GM19324 (cell line): ENCODE results near the gene SCRT2.
A peak's percentile ranks its signal among the peaks of the same experiment; 100 is the strongest.
"Not testable (repeated sequence)": the region's sequence is repeated elsewhere in the genome, so short reads cannot be mapped to it uniquely, and the experiment has no call there.

Source experiments
- ATAC-seq: cut with Tn5 transposase; IDR thresholded peaks from one replicate; pipeline ENCODE4 v1.9.1; 2021; ENCODE audit warnings: mild to moderate bottlenecking, moderate library complexity; ENCODE audit not compliant: unreplicated experiment, low FRiP score

The SCRT2 gene

DNA sequence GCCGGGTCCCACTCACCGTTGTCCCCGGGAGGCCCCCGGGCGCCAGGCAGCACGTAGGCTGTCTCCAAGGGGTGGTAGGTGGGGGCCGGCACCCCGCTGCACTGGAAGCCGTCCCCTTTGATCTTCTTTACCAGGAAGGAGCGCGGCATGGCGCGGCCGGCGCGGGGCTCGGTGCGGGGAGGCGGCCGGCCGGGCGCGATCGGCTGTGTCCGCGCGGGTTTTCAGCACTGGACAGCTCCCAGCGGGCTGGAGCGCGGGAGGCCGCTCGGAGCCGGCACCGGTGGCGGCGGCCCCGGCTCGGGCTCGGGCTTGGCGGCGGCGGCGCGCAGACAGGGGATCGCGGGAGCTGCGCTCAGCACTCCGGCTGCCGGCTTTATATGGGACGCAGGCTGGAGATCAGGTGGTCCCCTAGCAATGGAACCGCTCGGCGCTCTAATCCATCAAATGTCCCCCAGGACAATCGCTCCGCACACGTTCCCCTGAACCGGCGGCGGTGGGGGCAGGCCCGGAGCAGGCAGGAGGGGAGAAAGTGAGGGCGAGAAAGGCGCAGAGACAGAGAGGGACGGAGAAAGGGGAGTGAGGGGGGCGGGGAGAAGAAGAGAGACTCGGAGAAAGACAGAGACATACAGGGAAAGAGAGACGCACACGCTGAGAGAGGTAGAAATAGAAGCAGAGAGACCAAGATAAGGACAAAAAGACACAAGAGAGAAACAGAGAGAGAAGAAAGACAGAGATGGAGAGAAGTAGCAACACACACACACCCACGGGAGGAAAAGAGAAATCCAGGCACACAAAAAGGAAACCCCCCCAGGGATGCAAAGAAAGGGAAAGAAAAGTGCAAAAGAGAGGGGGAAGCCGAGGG, at the start of gene SCRT2:
Gene SCRT2, minus strand, starts transcription at position 350 of the 862 bp plus-strand sequence. Its CDS starts 201 bp downstream, at position 149.
- peak; percentile 52 for ATAC-seq

DNA sequence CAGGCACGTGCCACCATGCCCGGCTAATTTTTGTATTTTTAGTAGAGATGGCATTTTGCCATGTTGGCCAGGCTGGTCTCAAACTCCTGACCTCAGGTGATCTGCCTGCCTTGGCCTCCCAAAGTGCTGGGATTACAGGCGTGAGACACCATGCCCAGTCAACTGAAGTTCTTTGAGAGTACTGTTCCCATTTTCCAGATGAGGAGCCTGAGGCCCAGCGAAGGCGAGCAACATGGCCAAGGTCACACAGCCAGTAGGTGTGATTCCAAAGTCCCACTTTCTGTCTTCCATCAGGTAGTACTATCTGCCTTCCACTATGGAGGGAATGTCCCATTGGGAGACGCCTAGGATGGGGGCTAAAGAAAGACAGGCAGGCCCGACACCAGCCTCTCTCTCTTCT, 49.2 kb upstream of the SCRT2 start:
- not testable (repeated sequence) for ATAC-seq

DNA sequence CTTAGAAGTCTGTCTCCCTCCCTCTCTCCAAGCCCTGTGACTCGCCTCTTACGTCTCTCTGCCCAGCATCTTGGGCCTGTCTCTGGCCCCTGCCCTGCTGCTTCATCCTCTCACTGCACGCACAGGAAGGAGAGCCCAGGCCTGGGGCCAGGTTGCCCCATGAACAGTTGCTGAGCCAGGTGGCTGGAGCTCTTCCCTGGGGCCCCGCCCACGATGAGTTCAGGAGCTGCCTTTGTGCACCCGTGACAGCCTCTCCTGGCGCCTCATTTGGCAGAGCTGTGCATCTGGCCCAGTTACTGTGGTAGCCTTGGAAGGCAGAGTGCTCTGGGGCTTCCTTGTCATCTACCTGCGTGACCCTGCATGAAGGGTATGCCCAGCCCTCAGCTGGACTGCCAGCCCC, 48.2 kb upstream of the SCRT2 start:
- no peak for ATAC-seq

DNA sequence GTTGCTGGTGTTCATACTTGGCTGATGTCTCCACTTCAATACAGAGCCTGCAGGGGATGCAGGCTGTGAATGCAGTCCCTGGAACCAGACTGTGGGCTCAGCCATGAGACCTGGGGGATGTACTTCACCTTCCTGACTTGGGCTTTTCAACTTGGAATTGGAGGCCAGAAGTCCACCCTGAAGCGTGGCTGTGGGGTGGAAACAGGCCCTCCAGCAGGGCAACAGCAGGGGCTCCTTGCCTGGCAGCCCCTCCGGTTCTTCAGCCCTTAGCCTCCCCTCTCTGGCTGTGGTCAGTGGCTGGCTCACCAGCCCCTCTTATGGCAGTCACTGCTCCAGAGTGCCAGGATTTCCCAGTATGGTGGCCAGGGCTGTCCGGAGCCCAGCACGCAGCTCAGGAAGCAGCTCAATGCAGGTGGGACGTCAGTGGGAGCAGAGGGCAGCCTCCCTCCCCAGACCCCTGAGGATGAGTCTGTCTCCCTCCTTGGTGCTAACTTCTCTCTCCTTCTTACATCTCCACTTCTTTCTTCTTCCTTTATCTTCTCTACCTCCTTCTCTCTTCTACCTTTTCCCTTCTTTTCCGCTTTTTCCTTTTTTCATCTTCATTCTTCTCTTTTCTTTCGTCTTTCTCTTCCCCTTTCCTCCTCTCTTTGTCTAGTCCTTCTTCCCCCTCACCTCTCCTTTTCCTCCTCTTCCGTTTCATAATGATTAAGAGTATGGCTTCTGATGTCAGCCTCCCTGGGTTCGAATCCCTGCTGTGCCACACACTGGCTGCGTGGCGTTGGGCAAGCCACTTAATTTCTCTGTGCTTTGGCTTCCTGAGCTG, 47.4 kb upstream of the SCRT2 start:
- no peak for ATAC-seq

DNA sequence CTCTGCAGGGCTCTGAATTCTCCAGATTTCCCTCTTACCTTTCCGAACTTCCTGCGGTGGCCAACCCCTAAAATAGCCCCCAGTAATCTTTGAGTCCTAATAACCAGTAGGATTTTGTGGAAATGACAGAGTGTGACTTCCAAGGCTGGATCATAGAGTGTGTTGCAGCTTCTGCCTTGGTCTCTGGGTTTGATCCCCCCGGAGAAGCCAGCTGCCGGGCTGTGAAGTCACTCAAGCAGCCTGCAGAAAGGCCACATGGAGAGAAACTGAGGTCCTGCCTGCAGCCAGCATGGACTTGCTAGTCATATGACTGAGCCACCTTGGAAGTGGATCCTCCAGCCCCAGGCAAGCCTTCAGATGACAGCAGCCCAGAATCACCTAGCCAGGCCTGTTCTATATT, 46.3 kb upstream of the SCRT2 start:
- ATAC-seq: no peak

DNA sequence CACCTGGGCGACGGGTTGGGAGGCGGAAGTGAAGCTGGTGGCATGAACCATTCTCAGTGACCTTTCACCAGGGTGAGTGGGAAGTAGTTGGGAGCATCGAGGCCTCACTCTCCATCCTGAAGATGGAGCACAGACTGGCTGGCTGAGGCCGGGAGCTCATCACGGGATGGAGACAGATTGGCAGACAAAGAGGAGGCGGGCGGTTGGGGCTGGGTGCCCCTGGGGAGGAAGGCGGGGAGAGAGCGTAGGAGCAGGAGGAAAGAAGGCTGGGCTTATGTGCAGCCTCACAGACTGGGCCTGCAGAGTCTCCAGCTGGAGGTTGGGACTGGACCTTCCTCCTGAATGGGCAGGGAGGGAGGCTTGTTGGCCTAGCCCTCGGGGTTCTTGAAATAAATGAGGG, 44.2 kb upstream of the SCRT2 start:
- no peak for ATAC-seq

DNA sequence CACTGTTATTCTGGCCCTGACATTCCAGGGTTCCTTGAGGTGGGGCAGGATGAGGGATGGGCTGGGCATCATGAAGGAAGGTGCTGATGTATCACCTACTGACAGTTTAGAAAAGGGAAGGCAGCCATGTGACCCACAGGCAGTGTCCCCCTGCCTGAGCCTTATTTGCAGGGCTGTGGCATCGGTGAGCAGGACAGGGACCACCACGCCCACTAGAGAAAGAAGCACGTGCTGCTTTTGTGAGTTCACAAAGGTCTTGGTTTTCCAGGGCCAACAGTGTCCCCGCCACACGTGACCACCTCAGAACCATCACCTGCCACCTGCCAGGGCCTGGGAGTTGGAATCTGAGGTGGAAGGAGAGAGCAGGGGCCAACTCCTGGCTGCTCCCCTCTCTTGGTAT, 43.5 kb upstream of the SCRT2 start:
- ATAC-seq: no peak

DNA sequence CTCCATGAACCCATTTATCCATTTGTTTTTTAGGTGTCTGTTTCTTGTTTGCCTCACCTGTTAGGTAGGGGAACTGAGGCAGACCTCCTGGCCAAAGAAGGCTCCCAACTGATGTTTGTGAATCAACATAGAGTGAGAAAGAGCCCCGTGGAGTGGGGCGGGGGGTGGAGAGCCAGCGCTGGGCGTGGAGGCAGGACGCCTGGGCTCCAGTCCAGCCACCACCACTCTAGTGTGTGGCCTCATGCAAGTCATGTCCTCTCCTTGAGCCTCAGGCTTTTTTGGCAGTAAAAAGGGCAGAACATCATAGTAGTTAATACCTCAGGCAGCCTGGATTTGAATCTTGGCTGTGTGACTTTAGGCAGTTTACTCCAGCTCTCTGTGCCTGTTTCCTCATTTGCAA, 42.2 kb upstream of the SCRT2 start:
- ATAC-seq: no peak

DNA sequence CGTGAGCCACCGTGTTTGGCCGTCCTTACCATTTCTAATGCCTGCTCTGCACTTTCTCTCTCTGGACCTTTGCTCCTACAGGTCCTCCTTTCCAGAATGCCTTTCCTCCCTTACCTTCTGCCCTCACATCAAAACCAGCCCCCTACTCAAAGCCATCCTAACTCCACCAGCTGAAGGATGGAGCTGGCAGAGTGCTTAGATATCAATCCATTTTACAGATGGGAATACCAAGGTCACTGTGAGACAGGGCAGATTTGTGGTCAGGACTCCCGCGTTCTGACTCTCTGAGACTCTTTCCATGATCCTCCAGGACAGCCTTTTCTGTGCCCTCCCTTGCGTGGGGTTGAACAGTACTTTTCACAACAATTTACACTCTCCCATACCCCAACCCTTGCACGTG, 41.7 kb upstream of the SCRT2 start:
- no peak for ATAC-seq

DNA sequence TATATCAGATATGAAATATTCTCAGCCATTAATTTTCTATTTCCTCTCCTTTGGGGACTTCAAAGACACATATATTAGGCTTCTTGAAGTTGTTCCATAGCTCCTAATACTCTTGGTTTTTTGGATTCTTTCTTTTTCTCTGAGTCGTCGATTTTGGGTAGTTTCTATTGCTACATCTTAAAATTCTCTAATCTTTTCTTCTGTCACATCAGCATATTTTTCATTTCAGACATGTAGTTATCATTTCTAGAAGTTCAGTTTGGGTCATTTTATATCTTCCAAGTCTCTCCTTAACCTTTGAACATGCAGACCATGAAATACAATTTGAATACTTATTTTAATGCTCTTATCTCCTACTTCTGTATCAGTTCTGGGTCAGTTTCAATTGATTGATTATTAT, 38.9 kb upstream of the SCRT2 start:
- no peak for ATAC-seq

DNA sequence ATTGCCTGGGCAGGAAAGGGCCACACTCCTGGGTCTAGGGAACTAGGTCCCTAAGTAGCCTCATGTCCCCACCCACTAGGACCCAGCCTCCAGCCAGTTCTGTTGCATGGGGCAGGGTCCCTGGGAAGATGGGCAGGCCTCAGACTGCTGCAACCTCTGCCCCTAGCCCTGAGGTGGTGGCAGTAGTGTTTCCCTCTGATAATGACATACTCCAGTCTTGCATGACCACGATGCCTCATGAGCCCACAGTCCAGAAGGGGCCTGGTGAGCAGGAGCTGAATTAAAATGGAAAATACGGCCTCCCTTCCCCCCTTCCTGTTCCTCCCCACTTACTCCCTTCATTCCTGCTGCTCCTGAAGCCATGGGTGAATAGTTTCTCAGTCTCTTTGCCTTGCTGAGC, 36.0 kb upstream of the SCRT2 start:
- no peak for ATAC-seq

DNA sequence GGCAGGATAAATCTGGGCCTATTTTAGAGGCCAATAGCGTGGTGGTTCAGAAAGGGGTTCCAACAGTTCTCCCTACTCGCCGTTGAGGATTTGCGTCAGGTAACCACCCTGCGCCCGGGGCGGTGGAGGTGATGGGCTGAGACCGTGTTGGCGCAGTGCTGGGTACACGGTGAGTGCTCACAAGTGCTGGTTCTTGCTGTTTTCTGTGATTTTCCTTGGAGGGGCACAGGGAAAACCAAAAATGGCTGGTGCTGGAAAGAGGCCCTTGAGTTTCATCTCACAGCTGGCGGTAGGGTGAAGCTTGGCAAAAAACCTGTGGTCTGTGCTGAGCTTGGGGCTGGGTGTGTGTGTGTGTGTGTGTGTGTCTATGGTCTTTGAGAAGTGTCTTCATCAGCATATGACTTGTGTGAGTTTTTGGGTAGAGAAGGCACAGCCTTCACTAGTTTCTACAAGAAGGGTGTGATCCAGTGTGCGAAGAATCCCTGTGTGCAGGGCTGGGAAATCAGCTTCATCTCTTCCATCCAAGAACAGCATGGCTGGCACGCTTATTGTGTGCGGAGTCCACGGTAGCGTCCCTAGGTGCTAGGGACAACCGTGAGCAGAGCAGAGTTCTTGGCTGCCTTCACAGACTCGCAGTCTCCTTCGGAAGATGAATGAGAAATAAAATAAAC, 35.3 kb upstream of the SCRT2 start:
- ATAC-seq: no peak

DNA sequence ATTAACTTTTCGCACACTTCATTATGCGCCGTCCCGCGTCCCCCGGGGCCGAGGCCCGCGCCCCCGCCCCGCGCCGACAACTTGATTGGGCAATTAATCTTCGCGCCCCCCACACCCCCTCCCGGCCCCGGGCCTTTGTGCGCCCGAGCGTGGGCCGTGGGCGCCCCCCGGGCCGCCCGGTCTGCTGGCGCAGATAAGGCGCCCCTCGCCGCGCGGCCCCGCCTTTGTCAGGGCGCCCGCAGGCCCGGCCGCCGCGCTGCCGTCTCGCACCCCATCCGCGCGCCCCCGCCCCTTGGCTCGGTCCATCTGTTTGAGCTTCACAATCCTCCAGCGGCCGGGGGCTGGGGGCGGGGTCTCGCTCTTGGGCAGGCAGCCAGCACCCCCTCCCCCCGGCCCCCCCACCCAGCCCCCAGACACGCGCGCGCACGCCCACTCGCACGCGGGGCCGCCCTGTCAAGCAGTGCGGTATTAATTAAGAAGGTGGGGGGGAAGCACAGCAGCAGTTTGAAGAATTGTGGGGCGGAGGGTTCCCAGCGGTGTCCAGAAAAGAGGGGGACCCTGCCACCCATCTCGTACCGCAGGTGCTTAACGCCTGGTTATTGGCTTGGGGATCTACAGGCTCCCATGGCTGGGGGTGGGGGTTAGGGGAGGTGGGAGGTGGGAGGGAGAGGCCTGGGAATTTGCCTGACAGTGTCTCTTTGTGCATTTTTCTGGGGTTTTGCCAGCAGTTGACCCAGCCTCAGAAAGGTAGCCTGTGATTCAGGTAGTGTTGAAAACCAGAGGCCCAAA, 34.6 kb upstream of the SCRT2 start:
- ATAC-seq: no peak

DNA sequence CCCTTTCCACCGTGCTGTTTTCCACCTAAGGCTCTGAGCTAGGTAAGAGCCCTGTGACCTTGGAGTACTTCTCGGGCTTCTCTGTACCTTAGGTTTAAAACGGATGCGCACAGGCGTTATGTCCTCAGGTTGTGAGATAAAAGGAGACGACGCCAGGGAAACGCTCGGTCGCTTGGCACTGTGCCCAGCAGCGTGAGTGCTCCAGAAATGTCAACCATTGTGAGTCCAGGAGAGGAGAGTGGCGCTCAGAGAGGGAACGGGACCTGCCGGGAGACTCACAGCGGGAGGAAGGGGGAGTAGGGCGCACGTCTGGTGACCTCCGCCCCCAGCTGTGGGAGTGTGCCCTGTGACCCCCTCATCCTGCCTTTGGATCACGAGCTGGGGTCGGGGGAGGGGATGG, 33.8 kb upstream of the SCRT2 start:
- no peak for ATAC-seq

DNA sequence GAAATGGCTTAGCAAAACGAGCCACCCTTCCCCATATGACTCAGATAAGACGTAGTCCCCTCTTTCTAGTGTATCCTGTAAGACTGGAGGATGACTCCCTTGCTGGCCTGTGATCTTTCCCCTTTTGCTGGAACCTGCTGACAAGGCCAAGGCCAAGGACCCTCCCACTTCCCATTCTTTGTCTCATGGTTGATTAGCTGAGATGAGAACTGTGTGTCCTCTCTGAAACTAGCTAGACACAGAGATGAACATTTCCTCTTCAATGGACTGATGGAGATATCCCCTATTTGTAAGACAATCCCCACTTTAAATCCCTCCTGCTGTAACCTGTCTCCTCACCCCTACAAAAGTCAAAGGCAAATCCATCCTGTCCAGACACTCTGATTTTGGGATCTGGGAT, 33.4 kb upstream of the SCRT2 start:
- ATAC-seq: no peak

DNA sequence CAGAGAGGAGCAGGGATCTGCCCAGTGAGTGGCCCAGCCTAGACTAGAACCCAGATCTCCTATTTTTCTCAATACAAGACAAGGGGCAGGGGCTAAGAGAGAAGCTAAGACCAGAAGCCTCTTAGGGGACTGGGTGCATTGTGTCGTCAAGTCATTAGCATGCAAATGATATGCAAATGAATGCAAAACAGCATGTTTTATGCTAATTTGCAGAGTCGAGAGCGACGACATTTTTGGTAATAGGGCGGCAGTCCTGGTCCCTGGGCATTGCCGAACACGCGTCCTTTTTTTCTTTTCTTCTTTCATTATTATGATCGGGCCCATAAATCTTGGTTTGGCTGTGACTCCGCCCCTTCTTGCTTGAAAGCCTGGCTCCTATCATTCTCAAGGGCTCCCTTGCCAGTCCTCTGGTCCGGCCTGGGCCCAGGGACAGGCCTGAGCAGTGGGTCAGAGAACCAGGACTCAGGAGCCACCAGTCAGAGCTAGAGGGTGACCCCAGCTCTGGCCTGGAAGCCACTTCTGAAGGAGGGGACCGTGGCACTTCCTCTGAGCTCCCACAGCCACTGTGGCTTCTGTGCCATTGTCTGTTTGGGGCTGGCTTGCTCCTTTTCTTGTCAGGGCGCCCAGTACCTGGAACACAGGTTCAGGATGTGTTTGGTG, 32.0 kb upstream of the SCRT2 start:
- ATAC-seq: no peak

DNA sequence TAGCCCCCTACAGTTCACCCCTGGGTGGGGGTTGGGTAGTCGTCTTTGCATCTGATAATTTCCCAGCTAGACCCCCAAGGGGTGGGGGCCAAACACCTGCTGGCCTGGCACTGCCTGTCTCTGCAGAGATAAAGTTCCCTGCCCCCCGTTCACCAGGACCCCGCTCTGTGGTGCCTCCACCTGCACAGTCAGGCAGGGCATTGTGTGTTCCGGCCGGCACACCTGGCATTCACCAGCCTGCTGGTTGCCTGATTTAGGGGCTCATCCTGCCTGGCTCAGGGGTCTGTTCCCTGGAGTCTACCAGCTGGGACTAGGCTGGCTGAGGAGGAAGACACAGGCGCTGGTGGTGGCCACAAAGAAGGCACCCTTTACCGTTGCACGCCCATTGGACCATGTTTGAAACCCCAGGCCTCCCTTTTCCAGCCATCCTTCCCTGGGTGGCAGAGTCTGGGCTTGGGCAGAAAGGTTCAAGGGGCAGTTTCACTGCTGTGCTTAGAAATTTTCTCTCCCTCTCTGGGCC, 30.8 kb upstream of the SCRT2 start:
- ATAC-seq: no peak

DNA sequence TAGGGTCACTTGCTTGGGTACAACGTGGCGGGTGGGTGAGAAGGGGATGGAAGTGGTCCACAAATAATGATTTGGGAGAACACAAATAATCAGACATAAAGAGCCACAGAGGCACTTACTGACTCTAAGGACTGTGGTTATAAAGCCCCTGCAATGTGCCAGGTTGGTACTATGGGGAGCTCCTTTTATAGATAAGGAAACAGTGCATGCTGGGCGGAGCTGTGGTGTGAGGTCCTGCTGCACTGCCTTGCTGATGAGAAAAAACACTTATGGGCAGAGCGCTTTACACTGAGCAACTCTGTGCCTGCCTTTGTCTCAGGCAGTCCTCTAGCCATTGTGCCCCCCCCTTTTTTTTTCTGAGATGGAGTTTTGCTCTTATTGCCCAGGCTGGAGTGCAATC, 29.1 kb upstream of the SCRT2 start:
- no peak for ATAC-seq

DNA sequence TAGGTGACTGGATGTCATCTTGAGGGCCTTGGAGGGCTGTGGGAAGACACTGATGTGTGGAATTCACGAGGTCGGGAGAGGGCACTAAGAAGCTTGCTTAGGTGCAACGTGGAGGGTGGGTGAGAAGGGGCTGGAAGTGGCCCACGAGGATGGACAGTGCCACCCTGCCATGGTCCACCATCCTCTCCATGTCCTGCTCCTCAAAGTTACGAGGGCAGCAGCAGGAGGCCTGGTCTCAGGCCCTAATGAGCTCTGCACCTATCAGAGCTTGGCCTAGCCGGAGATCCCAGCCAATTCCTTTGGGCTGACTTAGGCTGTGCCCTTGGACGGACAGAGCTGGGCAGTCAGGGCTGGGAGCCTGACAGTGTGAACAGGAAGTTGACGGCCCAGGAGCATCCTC, 27.8 kb upstream of the SCRT2 start:
- no peak for ATAC-seq

DNA sequence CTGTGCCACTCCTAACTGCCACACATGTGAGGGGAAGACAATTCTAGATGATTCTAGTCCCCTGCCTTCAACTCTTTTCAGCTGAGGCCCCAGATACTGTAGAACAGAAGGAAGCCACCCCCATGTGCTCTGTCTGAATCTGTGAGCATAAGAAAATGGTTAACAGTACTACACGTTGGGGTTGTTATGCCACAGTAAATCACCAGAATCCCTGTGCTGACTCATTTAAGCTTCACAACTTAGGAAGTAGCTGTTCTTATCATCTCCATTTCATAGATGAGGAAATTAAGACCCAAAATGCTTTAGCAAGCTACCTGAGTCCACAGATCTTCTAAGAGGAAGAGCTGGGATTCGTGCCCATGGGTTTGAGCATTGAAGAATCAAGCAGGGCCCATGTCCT, 27.4 kb upstream of the SCRT2 start:
- ATAC-seq: no peak
